Muscle of arm (tissue), 12 donors: ENCODE measurements around the gene ELMO1. TPM values are rescaled to one million over a fixed set of nuclear protein-coding genes. Genes with fewer than 3 reads are reported as not detected.

Experiments
- DNase-seq: peaks from one replicate; pipeline ENCODE4 v3.0.0-alpha.2; 2013
- polyA plus RNA-seq, 12 donors: library from polyadenylated mRNA; unstranded; fragments of 120-200 nt; gene quantifications; one replicate each; pipeline ENCODE4 v1.2.1, GENCODE V29; 2013; ENCODE audit not compliant: insufficient read length in 12 of 12

Gene ELMO1
- polyA plus RNA-seq, 12 donors, result 20.7 to 36.5 (median 29.4) TPM; not detected in 1

DNA sequence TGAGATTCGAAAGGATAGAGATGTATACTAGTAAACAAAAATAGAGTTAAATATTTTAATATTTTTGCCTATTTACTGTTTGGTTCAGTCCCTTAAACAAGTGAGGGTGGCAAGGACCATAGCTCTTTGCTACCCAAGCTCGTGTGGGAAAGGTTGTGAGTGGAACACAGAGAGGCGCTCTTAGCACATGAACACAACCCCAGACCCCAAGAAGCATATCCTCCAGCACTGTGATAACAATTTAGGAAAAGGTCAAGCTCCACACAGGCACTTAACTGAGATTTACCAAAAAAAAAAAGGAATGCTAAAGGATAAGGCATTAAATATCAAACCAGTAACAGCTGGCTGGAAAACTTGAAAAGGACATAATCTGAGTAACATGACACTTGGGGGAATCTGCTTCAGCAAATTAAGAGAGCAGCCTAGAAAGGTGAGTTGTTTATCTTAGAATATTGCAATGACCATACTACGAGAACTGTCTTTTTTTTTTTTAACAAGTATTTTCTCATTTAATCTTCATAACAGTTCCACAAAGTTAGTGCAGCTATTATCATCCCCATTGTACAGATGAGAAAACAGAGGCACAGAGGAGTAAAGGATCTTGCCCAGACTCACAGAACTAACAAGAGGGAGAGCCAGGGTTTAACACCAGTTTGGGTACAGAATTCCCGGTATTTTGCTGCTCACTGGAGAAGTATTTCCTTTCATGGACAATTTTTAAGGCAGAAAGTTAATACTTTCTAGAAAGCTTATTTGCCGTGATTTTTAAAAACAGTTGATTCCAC, 420.9 kb downstream of the ELMO1 start:
- DNase-seq, result no peak

DNA sequence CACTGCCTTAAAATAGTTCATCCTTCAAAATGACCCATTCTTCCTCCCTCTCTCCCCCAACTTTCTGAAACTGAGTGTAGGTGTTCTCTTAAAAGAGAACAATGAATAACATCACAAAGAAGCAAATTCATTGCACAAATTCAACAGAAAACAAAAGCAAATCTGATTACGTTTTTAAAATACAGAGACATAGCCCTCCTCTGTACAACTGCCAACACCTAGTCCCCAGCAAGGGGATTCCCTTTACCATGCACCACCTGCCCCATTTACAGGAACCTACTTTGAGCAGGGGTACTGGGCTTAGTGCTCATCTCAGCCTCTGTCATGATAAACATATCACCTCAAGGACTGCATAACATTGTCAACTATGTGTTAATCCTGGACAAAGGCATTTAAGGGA, 421.6 kb downstream of the ELMO1 start:
- DNase-seq, result no peak

DNA sequence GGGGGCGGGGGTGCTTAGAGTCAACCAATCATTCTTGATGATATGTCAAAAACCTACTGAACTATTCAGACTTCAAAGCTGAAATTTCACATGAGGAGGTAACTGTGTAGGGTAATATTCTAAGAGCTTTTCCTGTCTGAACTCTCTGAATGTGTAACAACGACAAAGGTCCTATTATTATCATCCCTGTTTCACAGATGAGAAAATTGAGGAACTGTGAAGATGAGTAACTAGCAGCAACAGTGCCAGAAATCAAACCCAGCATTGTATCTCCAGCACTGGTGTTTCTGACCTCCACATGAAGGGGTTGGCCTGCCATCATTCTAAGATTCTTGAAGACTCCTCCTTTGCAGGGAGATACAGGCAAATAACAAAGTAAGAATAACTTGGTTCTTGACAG, 429.7 kb downstream of the ELMO1 start:
- no peak for DNase-seq

DNA sequence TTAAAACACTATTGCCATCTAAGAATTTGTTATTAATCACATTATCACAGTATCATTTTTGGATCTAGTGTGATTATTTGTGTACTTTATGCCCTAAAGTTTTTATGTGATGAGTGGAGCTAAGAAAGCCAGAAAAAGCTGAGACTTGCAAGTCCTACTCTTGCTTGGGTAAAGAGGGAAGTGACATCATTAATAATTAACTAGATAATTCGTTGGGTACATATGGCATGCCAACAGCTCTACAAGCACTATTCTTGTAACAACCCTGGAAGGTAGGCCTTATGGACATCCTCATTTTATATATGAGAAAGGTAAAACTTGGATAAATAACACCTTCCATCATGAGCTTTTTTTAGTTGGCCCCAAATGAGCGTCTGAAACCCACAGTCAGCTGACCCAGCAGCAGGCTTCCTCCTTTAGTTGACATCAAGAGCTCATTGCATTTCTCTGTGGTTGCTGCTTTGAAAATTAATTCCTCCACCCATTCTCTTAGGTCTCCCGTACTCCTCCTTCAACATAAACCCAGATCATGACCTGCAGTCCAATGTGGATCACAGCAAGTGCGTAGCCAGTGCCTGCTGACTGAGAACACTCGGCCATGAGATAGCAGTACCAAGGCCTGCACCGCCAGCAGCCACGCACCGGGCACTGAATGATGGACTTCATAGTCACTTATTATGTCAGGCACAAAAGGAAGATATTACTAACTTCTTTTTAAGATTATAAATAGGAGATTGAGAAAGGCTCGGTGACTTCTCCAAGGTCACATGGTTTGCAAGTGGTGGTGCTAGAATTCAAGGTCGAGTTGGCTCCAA, 432.4 kb downstream of the ELMO1 start:
- DNase-seq, result no peak

DNA sequence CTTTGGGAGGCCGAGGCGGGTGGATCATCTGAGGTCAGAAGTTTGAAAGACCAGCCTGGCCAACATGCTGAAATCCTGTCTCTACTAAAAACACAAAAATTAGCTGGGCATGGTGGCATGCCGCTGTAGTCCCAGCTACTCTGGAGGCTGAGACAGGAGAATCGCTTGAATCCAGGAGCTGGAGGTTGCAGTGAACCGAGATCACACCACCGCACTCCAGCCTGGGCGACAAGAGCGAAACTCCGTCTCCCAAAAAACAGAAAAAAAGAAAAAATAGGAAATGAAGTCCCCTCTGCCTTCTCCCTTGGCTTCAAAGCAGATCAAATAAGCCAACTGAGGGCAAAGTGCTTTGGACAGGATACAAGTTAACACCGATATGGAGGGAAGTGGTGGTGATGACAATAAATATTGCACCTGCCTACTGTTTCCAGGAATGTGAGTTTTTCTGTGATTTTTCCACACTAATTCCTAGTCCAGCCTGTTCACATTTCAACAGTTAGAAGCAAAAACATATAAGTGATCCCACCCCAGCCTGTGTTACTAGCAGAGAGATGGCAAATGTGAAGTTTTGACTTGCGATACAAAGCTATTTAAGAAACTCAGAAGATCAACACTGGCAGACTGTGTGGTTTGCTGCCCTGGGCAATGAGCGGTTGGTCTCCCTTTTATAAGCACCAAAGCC, 433.2 kb downstream of the ELMO1 start:
- DNase-seq, result no peak

DNA sequence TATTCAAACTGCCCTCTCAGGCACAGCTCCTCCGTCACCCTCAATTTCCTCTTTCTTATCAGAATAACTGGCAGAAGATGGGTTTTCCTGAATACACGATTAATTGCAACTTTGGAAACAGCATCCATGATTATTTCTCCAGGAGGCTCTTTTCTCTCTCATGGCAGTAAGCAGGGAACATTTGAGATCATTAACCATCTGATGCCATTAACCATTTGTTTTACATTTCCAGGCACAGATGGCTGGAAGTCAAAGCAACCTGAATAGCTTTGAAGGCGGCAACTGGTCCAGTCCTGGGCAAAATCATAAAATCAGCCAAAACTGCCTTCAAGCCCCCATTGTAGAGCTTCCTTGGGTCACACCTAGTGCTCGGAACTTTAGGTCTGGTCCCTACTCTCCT, 434.9 kb downstream of the ELMO1 start:
- DNase-seq, result no peak

DNA sequence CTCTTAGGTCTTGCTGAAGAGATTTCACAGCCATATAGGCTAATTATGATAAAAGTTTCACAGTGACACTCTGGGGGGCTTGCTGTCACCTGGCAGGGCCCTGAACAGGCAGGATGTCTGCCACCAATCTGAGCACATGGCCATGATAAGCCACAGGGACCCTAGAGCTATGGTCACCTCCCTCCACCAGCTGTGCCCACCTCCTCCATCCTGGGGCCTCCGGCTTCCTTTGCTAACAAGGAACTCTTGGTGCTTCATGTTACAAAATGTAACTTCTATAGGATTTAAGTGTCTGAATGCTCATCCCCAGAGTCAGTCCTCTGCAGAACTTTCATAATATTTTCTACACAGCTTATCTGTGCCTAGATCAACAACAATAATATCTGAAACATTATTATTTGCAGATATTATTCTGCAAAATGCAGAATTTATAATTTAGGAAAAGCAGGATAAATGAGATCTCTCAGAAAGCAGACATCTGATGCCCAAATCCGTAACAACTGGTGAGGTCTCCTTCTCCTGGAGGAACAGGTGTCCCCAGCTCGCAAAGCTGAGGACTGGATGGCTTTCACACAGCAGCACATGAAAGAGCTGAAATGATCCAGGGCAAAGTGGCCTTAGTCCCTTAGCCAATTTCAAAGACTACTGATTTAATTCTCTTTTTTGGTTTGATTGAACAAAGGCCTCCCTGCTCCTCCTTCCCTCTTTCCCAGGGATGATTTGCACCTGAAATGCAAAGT, 437.3 kb downstream of the ELMO1 start:
- DNase-seq, result no peak

DNA sequence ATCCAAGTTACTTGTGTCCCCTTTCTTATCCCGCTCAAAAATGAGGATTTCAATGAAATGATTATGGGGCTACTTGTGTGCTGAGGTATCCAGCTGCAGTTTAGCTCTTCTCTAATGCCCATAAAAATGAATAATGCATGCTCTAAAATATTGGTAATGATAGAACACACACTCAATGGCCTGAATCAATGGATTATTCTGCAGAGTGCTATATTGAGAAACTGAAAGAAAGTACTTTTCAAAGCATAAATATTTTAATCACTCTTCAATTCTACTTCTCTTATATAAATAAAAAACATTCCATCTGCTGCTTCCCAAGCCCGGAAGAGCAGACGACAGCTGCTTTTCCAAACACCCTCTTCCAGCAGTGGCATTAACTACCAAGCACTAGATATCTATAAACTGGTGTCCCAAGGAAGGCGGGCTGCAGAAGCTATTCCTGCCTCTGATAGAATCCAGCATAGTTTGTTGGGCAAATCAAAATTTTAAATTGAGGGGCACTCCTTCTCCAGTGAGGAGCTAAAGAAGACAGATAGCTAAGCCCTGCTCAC, 439.5 kb downstream of the ELMO1 start:
- DNase-seq, result no peak

DNA sequence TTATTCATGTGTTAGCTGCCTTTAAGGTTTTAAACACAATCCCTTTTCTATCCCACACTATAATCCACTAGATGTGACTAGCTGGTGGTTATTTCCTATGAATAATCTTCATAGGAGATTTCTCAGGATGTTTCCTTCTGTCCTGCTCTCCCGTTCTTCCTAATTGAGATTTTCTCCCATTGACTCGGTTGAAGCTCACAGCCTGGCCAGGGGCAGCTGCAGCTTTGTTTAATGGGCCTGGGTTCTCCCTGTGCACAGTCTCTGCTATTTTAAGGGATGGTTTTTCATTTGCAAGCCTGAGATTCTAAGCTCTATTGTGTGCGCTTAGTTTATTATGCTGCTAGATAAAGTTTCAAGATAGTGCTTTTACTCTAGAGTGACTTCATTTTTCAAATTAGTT, 441.0 kb downstream of the ELMO1 start:
- no peak for DNase-seq

DNA sequence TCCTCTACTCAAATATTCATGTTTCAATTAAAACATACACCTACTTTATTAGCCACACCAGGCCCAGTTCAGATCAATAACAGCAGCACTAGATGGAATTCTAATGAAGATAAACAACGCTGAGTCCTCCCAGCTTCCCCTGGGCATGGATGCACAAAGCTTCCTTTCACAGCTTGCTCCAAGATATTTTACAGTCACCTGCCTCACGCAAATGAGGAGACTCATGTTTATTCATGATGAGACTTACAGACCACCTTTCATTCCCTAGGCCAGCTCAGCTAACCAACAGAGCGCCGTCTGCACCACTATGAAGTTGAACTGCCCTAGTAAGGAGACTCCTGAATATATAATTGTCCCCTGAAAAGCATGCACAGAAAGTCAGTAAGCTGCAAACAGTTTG, 441.4 kb downstream of the ELMO1 start:
- no peak for DNase-seq

DNA sequence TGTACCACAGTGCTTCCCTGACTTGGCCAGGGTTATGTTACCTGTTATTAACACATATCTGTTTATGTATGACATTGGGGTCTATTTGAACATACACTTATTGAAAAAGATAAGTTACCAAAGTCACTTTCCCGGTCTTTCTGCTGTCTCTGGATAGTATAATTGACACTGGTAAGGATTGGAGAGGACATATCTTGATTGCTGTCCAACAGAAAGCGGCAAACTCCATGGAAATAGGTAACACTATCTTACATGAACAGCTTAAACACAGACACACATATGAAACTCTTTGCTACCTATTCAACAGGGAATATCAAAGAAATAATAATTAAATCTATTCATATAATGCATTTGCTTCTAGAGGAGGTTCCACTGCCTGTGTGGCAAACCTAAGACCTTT, 441.9 kb downstream of the ELMO1 start:
- DNase-seq, result no peak

DNA sequence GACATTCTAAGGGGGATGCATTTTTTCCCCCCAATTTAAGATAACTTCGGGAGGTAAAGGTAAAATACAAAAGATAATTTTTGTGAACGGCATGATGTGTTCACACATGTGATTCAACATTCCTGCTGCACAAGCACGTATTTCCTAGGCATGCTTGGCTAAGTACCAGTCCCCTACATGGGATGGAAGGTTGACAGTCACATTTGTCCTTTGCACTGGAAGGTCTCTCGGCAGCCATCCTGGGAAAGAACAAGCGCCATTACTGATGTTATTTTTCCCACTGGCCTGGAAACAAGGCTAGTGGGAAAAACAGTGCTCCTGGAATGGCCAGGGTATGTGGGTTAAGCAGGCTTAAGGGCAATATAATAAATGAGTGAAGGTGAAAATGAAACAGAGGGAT, 448.2 kb downstream of the ELMO1 start:
- no peak for DNase-seq

DNA sequence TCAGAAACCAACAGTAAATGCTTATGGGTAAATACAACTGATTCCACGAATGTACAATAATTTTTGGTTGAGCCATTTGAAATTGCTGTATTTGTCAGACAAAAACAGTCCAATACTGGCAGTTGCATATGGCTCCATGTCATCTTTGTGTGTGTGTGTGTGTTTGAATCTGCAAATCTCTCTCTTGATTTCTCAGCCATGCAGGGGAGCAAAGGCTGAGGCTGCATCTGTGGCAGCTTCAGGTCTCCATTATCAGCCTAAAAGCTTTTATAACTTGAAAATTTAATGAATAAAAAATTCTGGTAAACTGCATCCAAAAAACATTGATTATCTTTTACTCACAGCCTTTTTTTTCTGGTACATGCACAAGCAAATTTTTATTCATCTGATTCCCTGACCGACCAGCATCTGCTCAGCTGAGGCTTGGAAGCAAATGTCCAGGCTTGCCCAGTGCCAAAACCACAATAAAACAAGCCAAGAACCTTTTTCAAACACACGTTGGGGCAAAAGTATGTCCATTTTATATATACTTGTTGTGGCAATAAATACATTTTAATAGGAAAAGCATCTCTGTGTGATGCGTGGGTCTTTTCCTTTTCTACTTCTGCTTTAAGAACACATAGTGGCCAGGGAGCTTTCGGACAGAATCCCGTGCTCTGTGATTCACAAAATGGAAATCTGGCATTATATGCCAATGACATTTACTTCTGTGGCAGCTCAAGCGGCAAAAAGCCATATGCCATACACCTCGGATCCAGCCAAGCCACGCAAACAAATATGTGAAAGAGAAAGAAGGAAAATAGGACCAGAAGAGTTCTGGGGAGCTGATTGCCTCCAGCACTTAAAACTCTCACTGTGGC, 448.8 kb downstream of the ELMO1 start:
- no peak for DNase-seq

DNA sequence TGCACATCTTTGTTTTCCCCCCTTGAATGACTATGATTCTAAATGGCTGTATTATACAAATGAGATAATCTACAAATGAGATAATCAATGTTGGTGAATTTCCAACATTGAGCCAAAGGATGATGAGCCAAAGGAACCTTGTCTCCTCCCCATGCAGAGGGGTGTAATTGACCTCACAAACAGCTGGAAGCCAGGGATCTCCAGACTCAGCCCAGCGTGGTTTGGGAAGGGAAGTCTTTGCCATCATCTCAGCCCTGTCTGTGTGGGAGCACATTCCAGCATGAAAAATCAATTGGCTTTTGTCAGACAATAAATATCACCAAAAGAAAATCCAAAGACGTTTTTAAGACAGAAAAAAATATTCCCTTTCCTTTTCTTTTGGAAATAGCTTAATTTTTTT, 452.9 kb downstream of the ELMO1 start:
- no peak for DNase-seq

DNA sequence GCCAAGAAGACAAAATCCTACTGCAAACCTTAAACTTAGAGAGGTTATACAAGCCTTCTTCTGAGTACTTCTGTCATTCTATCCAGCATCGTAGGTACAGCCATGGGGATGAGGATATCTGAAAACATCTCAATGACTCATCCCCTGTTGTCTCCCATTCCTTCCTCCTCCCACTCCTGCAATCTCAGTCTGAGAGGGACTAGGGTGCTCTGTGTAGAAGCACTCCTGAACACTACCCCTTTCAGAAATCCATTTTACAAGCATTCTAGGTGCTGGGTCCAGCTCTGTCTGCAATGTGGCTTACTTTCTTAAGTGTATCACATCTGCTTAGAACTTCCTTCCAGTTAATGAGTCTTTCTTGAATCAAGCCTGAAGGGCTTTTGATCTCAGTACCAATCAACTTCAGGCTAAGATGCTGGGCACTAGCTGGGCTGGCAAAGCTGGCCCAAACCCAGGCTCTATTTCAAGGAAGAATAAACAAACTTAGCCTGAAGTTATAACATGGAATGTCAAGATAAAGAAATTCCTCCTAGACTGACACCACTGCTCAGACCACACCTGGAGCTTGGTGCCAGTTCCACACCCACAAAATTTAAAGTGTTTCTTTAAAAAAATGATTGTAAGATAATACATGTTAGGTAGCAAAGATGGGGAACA, 454.1 kb downstream of the ELMO1 start:
- DNase-seq, result no peak

DNA sequence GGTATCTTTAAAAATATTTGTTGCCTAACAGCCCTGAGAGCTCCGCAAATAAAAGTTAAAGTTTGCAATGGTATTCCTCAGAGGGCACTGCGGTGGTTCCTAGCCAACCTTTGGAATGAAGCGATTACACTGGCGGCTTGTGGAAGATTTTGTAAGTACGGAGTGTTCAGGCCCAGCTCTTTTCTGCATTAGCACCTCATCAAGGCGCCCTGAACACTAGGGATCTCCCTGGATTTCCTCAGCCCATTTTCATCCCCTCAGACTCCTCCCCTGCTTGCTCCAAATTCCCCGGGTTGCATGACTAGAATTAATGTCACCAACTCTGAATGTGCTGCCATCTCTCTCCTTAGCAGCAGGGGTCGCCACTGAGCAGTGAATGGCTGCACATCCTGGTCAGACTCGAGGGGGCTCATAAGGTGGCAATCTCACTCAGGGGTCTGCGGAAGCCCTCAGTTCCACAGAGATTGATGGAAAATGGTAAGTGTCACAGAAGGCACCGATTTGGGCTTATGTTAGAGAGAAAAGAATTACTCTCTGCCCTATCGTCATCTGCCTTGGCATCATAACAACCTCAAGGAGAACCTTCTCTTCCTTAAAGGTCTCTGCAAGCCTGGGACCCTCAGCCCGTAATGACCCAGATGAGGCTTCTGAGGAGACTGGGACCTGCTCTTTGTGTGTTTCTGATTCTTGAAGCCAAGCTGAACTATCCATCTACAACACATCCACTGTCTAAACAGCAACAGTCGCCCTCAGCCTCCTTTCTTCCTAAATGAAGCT, 461.5 kb downstream of the ELMO1 start:
- DNase-seq, result no peak

DNA sequence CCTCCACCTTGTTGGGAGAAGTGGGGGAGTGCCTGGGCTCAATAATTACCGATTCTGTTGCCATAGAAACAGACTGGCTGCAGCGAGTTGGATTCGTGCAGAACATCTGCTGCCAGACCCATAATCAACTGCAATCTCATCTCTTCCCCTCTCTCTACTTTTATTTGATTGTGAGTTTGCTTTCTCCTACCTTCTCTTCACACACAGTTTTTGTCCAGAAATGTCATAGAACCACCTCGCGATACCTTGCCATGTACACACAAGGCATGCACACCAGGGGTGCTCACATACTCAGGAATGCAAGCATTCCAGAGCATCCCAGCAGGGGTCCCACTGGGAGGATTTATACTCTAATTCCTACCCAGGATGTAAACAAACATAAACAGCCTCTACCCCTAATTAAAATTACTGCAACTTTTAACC, 462.1 kb downstream of the ELMO1 start:
- no peak for DNase-seq

DNA sequence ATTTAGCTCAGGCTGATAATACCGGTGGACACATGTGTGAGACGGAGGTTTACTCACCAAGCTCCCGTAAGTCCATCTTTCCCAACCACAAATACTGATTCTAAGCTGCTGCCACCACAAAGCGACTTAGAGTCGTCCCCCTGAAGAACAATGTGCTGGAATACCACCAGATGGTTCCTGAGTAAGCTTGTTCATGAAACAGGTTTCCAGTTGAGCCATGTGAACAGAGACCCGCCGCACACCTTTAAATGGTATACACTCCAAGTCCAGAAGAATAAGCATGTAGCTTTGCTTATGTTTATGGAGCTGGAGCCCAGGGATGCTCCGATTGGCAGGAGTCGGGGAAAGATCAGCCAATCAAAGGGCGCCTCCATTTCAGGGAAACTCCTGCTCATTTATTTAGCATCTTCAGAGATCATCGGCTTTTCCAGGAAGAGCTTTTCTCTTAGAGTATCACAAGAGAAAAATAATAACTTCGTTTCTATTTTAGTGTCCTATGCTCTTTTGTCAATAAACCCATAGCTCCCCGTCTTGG, 462.7 kb downstream of the ELMO1 start:
- DNase-seq, result no peak

DNA sequence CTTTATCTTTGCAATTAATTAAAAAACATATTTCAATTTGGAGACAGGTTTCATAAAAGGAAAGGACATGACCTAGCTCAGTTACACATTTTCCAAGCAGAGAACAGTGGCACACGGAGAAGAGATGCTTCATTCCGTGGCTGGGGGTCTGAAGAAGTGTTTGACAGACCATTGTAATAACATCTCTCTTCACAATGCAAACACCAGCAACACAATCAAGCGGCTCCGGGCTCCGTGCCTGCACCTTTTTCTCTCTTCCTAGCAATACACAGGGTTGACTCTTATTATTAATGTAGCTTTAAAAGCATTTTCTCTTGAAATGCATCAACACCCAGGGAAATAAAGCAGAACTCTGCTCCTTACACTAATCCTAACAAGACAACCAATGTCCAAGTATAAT, 463.3 kb downstream of the ELMO1 start:
- no peak for DNase-seq
